Right atrium auricular region (tissue), 2 donors: ENCODE results near the gene USB1. TPM values are rescaled to one million over a fixed set of nuclear protein-coding genes. Genes with fewer than 3 reads are reported as not detected.
"Not testable (repeated sequence)": the region's sequence is repeated elsewhere in the genome, so short reads cannot be mapped to it uniquely, and the experiment has no call there.

Source experiments
- DNase-seq: peaks from one replicate; pipeline ENCODE4 v3.0.0-alpha.2; 2019; ENCODE audit warnings: low spot score
- H3K27ac ChIP-seq, 2 donors: fragments of 200-600 bp; sonication (generic); 1 replicate in 1 of 2; 2 replicates in 1 of 2; pipeline ENCODE4 v1.5.1; 2016 to 2019
- H3K27me3 ChIP-seq, 2 donors: fragments of 200-600 bp; sonication (generic); one replicate each; pipeline versions ENCODE4 v1.5.1 to v1.6.0; 2017 to 2019
- H3K36me3 ChIP-seq: fragments of 200-600 bp; sonication (generic); one replicate; pipeline ENCODE4 v1.5.1; 2016
- H3K4me1 ChIP-seq, 2 donors: fragments of 200-600 bp; sonication (generic); one replicate each; pipeline versions ENCODE4 v1.5.1 to v1.6.0; 2017 to 2019
- H3K4me3 ChIP-seq, 2 donors: fragments of 200-600 bp; sonication (generic); 1 replicate in 1 of 2; 2 replicates in 1 of 2; pipeline ENCODE4 v1.5.1; 2017 to 2019; ENCODE audit warnings: mild to moderate bottlenecking in 1 of 2, moderate library complexity in 1 of 2
- H3K9me3 ChIP-seq, 2 donors: fragments of 200-600 bp; sonication (generic); one replicate each; pipeline ENCODE4 v1.5.1; 2019
- total RNA-seq, 2 donors: library from RNA; depleted of rRNA; stranded (reverse); fragments of >200 nt; gene quantifications; one replicate each; pipeline ENCODE4 v1.1.0, GENCODE V29; 2016
- TF ChIP-seq, protein P1 (sequence below), 2 donors: fragments of 200-600 bp; sonication (generic); IDR thresholded peaks; one replicate each; pipeline ENCODE4 v1.5.1; 2019; ENCODE audit warnings: antibody characterized with exemption in 2 of 2

Gene USB1
- total RNA-seq, 2 donors from 2014 or later: 32.2 to 43.2 TPM

DNA sequence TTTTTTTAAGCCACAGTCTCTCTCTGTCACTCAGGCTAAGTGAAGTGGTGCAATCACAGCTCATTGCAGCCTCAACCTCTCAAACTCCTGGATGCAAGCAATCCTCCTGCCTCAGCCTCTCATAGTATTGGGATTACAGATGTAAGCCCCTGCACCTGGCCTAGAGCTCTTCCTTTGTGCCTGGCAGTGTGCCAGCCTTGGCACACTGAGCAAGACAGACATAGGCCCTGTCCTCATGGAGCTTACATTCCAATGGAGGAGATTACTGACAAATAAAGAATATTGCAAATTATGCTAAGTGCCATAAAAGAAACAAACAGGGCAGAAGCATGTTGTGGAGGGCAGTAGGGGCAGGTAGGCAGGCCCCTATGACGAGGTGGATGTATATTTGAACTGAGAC lies 29.4 kb upstream of the USB1 start:
- no peak for DNase-seq
- Histone ChIP-seq H3K36me3 (no peaks in the 10 kb centered on the region), H3K27ac (no peak overlapping the region), H3K27me3 (no peaks in the 10 kb centered on the region), H3K4me3 (no peak overlapping the region), H3K9me3 (no peaks in the 10 kb centered on the region), H3K4me1 (peaks cover 0 to 12% of the 10 kb centered on the region in 2 donors)
- TF ChIP-seq, protein P1, sequence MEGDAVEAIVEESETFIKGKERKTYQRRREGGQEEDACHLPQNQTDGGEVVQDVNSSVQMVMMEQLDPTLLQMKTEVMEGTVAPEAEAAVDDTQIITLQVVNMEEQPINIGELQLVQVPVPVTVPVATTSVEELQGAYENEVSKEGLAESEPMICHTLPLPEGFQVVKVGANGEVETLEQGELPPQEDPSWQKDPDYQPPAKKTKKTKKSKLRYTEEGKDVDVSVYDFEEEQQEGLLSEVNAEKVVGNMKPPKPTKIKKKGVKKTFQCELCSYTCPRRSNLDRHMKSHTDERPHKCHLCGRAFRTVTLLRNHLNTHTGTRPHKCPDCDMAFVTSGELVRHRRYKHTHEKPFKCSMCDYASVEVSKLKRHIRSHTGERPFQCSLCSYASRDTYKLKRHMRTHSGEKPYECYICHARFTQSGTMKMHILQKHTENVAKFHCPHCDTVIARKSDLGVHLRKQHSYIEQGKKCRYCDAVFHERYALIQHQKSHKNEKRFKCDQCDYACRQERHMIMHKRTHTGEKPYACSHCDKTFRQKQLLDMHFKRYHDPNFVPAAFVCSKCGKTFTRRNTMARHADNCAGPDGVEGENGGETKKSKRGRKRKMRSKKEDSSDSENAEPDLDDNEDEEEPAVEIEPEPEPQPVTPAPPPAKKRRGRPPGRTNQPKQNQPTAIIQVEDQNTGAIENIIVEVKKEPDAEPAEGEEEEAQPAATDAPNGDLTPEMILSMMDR (IDR thresholded peaks at IDR 0.05): no peak

DNA sequence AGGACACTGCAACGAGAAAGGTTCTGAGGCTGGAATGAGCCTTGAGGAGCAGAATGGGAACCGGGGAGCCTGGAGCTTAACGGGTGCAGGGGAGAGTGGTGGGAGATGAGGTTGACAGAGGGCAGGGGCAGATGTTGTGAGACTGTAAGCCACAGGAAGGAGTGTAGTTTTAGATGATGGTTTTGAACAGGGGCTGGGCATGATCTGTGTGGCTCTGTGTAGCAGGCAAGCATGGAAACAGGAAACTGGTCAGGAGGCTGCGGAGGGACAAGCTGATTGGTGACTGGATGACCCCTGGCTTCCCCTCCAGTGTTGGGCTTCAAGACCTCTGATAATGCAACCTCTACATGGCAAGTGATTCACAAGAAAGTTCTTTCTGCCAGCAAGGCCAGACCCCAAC lies 28.9 kb upstream of the USB1 start:
- Histone ChIP-seq H3K9me3 (no peaks in the 10 kb centered on the region), H3K27ac (no peak overlapping the region), H3K4me3 (no peak overlapping the region), H3K4me1 (peaks cover 0 to 14% of the 10 kb centered on the region in 2 donors), H3K27me3 (no peaks in the 10 kb centered on the region), H3K36me3 (no peaks in the 10 kb centered on the region)
- TF ChIP-seq, protein P1 (IDR thresholded peaks at IDR 0.05): no peak
- DNase-seq: no peak

DNA sequence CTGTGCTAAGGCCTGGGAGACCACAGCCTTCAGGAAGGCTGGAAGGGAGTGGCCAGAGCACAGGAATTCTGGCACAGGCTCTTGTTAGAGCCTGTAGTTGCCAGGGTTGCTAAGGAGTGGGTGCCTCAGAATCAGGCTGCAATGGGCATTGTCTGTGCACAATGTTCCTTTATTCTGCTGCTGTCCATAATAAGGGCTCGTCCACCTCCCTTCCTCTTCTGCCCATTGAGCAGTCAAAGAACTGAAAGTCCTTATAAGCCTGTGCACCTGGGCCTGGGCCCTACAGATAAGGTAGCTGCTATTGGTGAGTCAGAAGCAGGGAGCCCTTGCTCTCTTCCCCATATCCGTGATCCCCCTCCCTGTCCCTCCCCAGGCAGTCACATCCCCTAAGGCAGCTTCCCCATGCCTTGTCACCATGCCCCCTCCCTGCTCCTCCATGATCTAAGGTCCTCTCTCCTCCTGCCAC lies 24.8 kb upstream of the USB1 start:
- TF ChIP-seq, protein P1 (IDR thresholded peaks at IDR 0.05): no peak
- no peaks in the 10 kb centered on the region for H3K9me3 ChIP-seq
- no peak overlapping the region for H3K4me3 ChIP-seq
- H3K36me3 ChIP-seq: no peaks in the 10 kb centered on the region
- H3K27me3 ChIP-seq: no peaks in the 10 kb centered on the region
- peaks cover 0 to 14% of the 10 kb centered on the region in 2 donors for H3K4me1 ChIP-seq
- no peak for DNase-seq
- H3K27ac ChIP-seq: peak overlapping the region in 1 of 2 donors; percentile 16

DNA sequence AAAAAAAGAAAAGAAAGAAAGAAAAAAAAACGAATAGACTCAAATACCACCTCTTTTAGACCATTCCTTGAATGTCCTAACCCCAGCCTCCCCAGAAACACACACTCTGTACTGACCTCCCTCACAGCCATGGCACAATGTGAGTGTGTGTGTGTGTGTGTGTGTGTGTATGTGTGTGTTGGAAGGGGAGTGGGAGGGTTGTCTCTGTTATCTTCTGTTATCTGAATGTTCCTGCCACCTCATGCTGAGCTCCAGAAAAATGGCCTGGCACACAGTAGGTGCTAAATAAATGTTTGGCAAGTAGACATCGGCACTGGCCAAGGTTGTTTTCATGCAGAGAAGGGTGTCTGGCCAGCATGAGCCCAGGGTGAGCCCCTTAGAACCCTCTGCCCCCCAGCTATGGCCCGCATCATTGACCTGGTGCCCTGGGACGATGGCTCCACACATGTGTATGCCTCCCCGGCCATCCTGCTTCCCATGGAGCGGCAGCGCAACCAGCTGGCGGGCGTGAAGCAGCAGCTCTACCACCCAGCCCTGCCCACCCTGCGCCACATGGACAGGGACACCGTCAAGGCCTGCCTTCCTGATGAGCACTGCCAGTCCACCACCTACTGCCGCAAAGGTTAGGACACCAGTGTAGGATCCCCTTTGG lies 23.7 kb upstream of the USB1 start:
- Histone ChIP-seq H3K27ac (no peak overlapping the region), H3K4me3 (no peak overlapping the region), H3K4me1 (peaks cover 0 to 14% of the 10 kb centered on the region in 2 donors), H3K27me3 (no peaks in the 10 kb centered on the region), H3K36me3 (no peaks in the 10 kb centered on the region), H3K9me3 (no peaks in the 10 kb centered on the region)
- DNase-seq: no peak
- TF ChIP-seq, protein P1 (IDR thresholded peaks at IDR 0.05): peak in 1 of 2 donors; percentile 25

DNA sequence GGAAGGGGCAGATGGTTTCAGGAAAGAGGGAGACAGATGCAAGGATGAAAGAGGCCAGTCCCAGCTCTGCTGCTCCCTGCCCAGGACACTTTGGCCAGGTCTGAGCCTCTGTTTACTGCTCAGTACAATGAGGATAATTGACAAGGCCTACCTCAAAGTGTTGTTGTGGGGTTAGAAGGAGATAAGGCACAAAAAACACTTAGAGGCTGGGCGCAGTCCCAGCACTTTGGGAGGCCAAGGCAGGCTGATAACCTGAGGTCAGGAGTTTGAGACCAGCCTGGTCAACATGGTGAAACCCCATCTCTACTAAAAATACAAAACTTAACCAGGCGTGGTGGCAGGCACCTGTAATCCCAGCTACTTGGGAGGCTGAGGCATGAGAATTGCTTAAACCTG lies 23.1 kb upstream of the USB1 start:
- peaks cover 0 to 14% of the 10 kb centered on the region in 2 donors for H3K4me1 ChIP-seq
- not testable (repeated sequence) for H3K27me3 ChIP-seq, H3K36me3 ChIP-seq, H3K9me3 ChIP-seq, H3K27ac ChIP-seq, H3K4me3 ChIP-seq, DNase-seq

DNA sequence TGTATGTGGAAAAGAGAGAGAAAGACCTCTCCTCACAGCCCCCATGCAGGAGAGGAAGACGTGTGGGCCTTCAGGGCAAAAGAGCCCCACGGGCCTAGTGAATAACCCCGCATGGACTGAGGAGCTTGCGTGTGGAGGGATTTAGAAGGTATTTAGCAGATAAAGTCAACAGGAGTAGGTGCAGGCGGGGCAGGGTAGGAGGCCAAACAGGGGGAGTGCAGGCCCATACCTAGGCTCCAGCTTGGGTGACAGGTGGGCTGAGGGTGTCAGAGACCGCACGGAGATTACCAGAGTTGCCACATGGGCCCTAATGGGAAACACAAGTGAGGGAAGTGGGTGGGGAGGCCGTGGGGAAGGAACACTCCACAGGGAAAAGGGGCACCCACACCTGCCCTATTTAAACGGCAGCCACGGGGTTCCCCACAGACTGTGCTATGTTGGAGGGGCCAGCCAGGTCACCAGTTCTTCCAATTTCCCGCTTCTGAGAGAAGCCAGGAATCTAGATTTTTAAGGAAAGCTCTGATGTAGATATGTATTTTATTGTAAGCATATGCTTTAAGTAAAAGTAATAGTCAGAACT lies 22.1 kb upstream of the USB1 start:
- H3K9me3 ChIP-seq: no peaks in the 10 kb centered on the region
- peaks cover 0 to 14% of the 10 kb centered on the region in 2 donors for H3K4me1 ChIP-seq
- no peak for DNase-seq
- H3K36me3 ChIP-seq: no peaks in the 10 kb centered on the region
- TF ChIP-seq, protein P1 (IDR thresholded peaks at IDR 0.05): no peak
- H3K27ac ChIP-seq: no peak overlapping the region
- H3K27me3 ChIP-seq: no peaks in the 10 kb centered on the region
- no peak overlapping the region for H3K4me3 ChIP-seq
